Measurements from ENCODE around the gene EVA1A. TPM values are rescaled to one million over a fixed set of nuclear protein-coding genes. Genes with fewer than 3 reads are reported as not detected.

The EVA1A gene
- total and polyA plus RNA-seq, 7 donors: 0.51 to 2.5 (median 0.83) TPM

DNA sequence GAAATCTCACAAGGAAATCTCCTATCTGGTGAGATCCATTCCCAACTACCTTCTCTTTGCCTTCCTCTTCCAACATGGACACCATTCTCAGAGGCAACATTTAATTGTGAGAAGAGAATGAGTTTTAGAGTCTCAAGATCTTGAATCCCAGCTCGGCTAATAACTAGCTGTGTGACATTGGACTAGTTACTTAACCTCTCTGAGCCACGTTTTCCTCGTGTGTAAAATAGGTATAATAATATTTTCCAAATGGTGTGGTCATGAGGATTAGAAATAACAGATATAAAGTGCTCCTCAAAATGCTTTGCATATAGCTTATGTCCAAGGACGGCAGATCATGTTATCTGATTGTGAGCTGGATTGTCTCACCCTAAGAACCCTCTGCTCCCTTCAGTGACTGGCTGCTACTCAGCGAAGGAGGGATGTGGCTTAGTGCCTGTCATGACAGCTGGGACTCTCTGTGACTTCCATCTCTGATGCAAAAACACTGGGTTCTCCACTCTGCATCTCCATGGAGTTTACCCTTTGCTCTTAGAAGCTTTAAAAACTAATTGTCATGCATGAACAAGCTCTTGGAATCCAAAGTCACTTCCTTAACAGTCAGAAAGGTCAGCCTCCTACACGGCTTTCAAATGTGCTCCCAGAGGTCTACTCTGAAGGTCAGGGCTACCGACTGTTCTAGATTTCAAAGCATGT is 47.4 kb upstream of the EVA1A start:
- intact Hi-C loops (cut with DNase I): loop anchor here (5.0 to 10.0 kb wide), 4 partner anchors 143 to 691 kb away; no protein-coding TSS in a partner anchor
- Histone ChIP-seq H3K9me3 (no peaks in the 10 kb centered on the region), H3K27me3 (ENCODE audit: insufficient read depth in 3 of 3, low read length in 2 of 3) (peaks cover 0 to 29% (median 1%) of the 10 kb centered on the region in 3 donors), H3K36me3 (ENCODE audit: insufficient read depth in 1 of 2, low read depth in 1 of 2) (no peaks in the 10 kb centered on the region), H3K27ac (no peak overlapping the region), H3K4me3 (no peak overlapping the region), H3K4me1 (no peaks in the 10 kb centered on the region)
- ATAC-seq (no peak), DNase-seq (no peak)
- WGBS, 3 donors: 43 to 52% (median 46%) methylated on average over 7 of the region's 7 CpGs
- TF ChIP-seq, protein P1, sequence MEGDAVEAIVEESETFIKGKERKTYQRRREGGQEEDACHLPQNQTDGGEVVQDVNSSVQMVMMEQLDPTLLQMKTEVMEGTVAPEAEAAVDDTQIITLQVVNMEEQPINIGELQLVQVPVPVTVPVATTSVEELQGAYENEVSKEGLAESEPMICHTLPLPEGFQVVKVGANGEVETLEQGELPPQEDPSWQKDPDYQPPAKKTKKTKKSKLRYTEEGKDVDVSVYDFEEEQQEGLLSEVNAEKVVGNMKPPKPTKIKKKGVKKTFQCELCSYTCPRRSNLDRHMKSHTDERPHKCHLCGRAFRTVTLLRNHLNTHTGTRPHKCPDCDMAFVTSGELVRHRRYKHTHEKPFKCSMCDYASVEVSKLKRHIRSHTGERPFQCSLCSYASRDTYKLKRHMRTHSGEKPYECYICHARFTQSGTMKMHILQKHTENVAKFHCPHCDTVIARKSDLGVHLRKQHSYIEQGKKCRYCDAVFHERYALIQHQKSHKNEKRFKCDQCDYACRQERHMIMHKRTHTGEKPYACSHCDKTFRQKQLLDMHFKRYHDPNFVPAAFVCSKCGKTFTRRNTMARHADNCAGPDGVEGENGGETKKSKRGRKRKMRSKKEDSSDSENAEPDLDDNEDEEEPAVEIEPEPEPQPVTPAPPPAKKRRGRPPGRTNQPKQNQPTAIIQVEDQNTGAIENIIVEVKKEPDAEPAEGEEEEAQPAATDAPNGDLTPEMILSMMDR (IDR thresholded peaks at IDR 0.05): no peak

DNA sequence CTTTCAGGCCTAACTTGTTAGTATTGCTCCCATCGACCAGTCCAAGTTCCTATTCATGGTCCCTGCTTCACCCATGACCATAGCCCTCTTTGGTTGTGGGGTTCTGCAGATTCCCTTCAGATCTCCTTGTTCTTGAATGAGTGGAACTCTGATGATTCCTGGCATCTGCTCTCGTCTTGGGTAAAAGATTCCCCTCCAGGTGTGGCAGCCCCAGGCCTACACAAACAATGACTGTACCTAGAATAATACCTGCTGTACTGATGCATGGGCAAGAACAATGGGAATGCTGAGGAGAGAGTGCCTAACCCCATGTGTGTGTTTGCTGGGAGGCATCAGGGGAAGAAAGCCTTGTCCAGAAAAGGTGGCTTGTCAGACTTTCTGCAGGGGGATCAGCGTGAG is 46.7 kb upstream of the EVA1A start:
- no peak for ATAC-seq
- Histone ChIP-seq H3K27me3 (ENCODE audit: insufficient read depth in 3 of 3, low read length in 2 of 3) (peaks cover 0 to 29% (median 1%) of the 10 kb centered on the region in 3 donors), H3K36me3 (ENCODE audit: insufficient read depth in 1 of 2, low read depth in 1 of 2) (no peaks in the 10 kb centered on the region), H3K9me3 (no peaks in the 10 kb centered on the region), H3K4me3 (no peak overlapping the region), H3K27ac (no peak overlapping the region), H3K4me1 (no peaks in the 10 kb centered on the region)
- TF ChIP-seq, protein P1 (IDR thresholded peaks at IDR 0.05): no peak
- intact Hi-C loops (cut with DNase I): loop anchor here (5.0 to 10.0 kb wide), 4 partner anchors 143 to 690 kb away; no protein-coding TSS in a partner anchor
- no peak for DNase-seq
- WGBS, 3 donors: 88 to 93% (median 93%) methylated on average over 3 of the region's 3 CpGs

DNA sequence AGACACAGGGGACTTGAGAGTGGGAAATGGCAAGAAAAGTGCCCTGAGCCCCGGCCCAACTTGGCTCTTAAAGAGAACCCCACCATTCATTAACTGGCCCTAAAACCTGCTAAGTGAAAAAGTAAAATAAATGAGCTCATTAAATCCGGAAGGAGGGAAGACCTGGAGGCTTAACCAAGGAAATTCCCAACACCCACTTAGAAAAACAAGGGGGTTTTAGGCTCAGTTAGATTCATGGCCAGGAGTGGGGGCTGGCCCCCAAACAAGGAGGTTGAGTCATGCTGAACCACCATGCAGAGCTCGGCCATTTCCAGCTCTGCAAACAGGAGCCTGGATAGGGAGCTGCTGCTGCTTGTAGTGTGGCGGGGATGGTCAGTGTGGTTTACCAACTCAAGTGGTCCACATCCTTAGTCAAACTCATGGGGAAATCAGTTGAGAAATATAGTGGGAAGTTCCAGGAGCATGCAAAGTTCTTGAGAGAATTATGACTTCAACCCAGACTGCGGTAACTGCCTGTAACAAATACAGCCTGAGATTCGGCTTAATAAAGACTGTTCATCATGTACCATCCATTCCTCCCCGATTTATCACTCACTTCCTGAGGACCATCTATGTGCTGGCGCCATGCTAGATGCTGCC is 46.1 kb upstream of the EVA1A start:
- no peaks in the 10 kb centered on the region for H3K36me3 ChIP-seq (ENCODE audit: insufficient read depth in 1 of 2, low read depth in 1 of 2)
- no peak overlapping the region for H3K27ac ChIP-seq
- intact Hi-C loops (cut with DNase I): loop anchor here (5.0 to 10.0 kb wide), 4 partner anchors 142 to 690 kb away; no protein-coding TSS in a partner anchor
- TF ChIP-seq, protein P1 (IDR thresholded peaks at IDR 0.05): no peak
- H3K27me3 ChIP-seq (ENCODE audit: insufficient read depth in 3 of 3, low read length in 2 of 3): peaks cover 0 to 29% (median 1%) of the 10 kb centered on the region in 3 donors
- DNase-seq (no peak), ATAC-seq (no peak)
- no peaks in the 10 kb centered on the region for H3K9me3 ChIP-seq
- no peaks in the 10 kb centered on the region for H3K4me1 ChIP-seq
- H3K4me3 ChIP-seq: no peak overlapping the region
- 81 to 87% (median 87%) methylated on average over 8 of the region's 8 CpGs for WGBS, 3 donors

DNA sequence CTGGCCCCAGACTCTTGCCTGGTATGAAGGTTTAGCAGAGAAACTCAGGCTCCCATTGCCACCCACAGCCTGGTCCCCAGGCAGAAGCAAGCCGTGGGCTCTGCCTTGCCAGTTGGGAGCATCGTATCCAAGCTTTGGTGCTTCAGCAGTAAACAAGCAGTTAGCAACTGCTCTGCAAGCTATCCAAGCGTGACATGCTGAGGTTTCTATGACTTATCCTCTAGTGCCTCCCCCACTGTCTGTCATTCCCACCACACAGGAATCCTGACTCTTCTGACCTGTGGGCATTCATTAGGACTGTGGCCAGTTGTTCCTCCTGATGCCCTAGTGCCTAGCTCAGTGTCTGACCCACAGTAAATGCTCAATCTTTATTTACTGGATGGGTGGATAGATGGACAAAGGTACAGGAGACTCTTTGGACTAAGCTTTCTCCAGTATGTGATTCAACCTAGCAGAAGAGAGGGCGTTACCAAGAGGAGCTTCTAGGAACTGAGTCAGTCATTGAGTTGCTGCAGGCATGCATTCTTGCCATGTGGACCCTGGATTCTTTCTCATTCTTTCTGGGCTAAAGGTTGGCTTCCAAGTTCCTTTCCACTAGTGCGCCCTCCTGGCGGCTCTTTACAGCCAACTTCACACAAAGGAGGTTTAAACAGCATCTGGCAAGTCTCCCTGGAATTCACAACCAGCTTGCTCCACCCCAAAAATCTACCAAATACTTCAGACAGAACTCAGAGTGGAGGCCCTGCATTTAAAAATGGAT is 45.2 kb upstream of the EVA1A start:
- H3K27me3 ChIP-seq (ENCODE audit: insufficient read depth in 3 of 3, low read length in 2 of 3): peaks cover 0 to 29% (median 1%) of the 10 kb centered on the region in 3 donors
- H3K36me3 ChIP-seq (ENCODE audit: insufficient read depth in 1 of 2, low read depth in 1 of 2): no peaks in the 10 kb centered on the region
- DNase-seq (no peak), ATAC-seq (no peak)
- TF ChIP-seq, protein P1 (IDR thresholded peaks at IDR 0.05): no peak
- H3K4me3 ChIP-seq: no peak overlapping the region
- intact Hi-C loops (cut with DNase I): loop anchor here (5.0 to 10.0 kb wide), 4 partner anchors 141 to 689 kb away; no protein-coding TSS in a partner anchor
- WGBS, 3 donors: 33 to 54% (median 46%) methylated on average over 6 of the region's 6 CpGs
- H3K4me1 ChIP-seq: no peaks in the 10 kb centered on the region
- H3K9me3 ChIP-seq: no peaks in the 10 kb centered on the region
- H3K27ac ChIP-seq: no peak overlapping the region

Data from psoas muscle (tissue), 8 donors.